H1 (cell line): ENCODE results near the gene SCAP. TPM values are rescaled to one million over a fixed set of nuclear protein-coding genes. Genes with fewer than 3 reads are reported as not detected.

Source experiments
- CTCF ChIA-PET: fragments of 300-600 bp; sonication (Branson Sonifier 250); formaldehyde crosslinking; loops from one replicate; lab custom pipeline; 2021; ENCODE audit not compliant: partially characterized antibody; lab: Charles Lee
- POLR2A ChIA-PET: fragments of 300-600 bp; sonication (Branson Sonifier 250); formaldehyde crosslinking; loops from one replicate; lab custom pipeline; 2021; ENCODE audit warnings: inconsistent platforms; ENCODE audit not compliant: partially characterized antibody; lab: Charles Lee
- DNase-seq, 2 experiments: peaks; one replicate each; pipeline versions ENCODE4 v3.0.0 to v3.0.0-alpha.2; 2010 to 2022; ENCODE audit warnings: low spot score in 2 of 2, low read depth in 1 of 2, mixed read lengths in 1 of 2
- FAIRE-seq: peaks from 2 replicates; lab custom pipeline; 2011; peaks lifted over from hg19 to GRCh38; lab: Jason Lieb, UNC
- H2AFZ ChIP-seq: 2 replicates; pipeline ENCODE4 v1.8.1; 2012; ENCODE audit warnings: low read length, inconsistent platforms
- H2AK5ac ChIP-seq: 2 replicates; pipeline ENCODE4 v1.6.1; 2013; ENCODE audit warnings: low read depth, low read length
- H2BK120ac ChIP-seq: replicated peaks from 2 replicates; pipeline ENCODE3; 2013; ENCODE audit warnings: low read depth, low read length, inconsistent platforms
- H2BK12ac ChIP-seq: 2 replicates; pipeline ENCODE4 v1.6.1; 2013; ENCODE audit warnings: low read depth, low read length
- H2BK15ac ChIP-seq: 2 replicates; pipeline ENCODE4 v1.6.1; 2013; ENCODE audit warnings: low read length
- H2BK20ac ChIP-seq: 2 replicates; pipeline ENCODE4 v1.6.1; 2013; ENCODE audit warnings: low read length
- H2BK5ac ChIP-seq: 2 replicates; pipeline ENCODE4 v1.6.1; 2013; ENCODE audit warnings: low read depth, low read length
- H3K14ac ChIP-seq: 2 replicates; pipeline ENCODE4 v1.6.1; 2013; ENCODE audit warnings: inconsistent platforms; ENCODE audit not compliant: insufficient read length
- H3K18ac ChIP-seq: 2 replicates; pipeline ENCODE4 v1.6.1; 2013; ENCODE audit warnings: low read length; ENCODE audit errors: extremely low read depth
- H3K23ac ChIP-seq: 2 replicates; pipeline ENCODE4 v1.6.1; 2013; ENCODE audit warnings: inconsistent platforms; ENCODE audit not compliant: insufficient read length
- H3K23me2 ChIP-seq: 2 replicates; pipeline ENCODE4 v1.6.1; 2013; ENCODE audit warnings: low read depth, low read length
- H3K27ac ChIP-seq: 2 replicates; pipeline ENCODE4 v1.6.1; 2011; ENCODE audit warnings: low read depth, low read length, inconsistent platforms
- H3K27me3 ChIP-seq, 4 experiments: replicated peaks in 1 of 4; 1 replicate in 1 of 4; 2 replicates in 3 of 4; pipeline versions ENCODE4 v1.6.1 to v1.8.1; 2011 to 2013; ENCODE audit warnings: low read length in 3 of 4, mild to moderate bottlenecking in 3 of 4, inconsistent platforms in 2 of 4, mixed read lengths in 2 of 4, moderate library complexity in 1 of 4; ENCODE audit not compliant: control insufficient read depth in 3 of 4, insufficient read depth in 3 of 4; ENCODE audit errors: extremely low read depth in 1 of 4
- H3K36me3 ChIP-seq, 4 experiments: 2 replicates each; pipeline versions ENCODE4 v1.6.1 to v1.8.1; 2011 to 2013; ENCODE audit warnings: mild to moderate bottlenecking in 4 of 4, low read length in 3 of 4, moderate library complexity in 2 of 4, control low read depth in 1 of 4, inconsistent platforms in 1 of 4; ENCODE audit not compliant: insufficient read depth in 4 of 4, control insufficient read depth in 2 of 4
- H3K4ac ChIP-seq: replicated peaks from 2 replicates; pipeline ENCODE3; 2013; ENCODE audit warnings: low read length, low read depth, mixed read lengths, inconsistent platforms; ENCODE audit not compliant: insufficient read length
- H3K4me1 ChIP-seq, 4 experiments: replicated peaks in 1 of 4; 1 replicate in 1 of 4; 2 replicates in 3 of 4; pipeline versions ENCODE4 v1.6.1 to v1.8.1; 2011 to 2013; ENCODE audit warnings: low read length in 3 of 4, inconsistent platforms in 2 of 4, mixed read lengths in 1 of 4; ENCODE audit not compliant: insufficient read depth in 4 of 4, control insufficient read depth in 3 of 4
- H3K4me2 ChIP-seq, 2 experiments: 2 replicates each; pipeline versions ENCODE4 v1.6.1 to v1.8.1; 2011 to 2013; ENCODE audit warnings: low read depth in 2 of 2, low read length in 2 of 2, control low read depth in 1 of 2, inconsistent platforms in 1 of 2, mild to moderate bottlenecking in 1 of 2; ENCODE audit not compliant: insufficient read depth in 1 of 2
- H3K4me3 ChIP-seq, 4 experiments: fragments of 200-600, 300-600 bp in 1 of 4; sonication (generic), shearing (Covaris generic), sonication (Bioruptor Twin) in 1 of 4; 2 replicates each; pipeline versions ENCODE4 v1.5.1 to v1.8.1; 2011 to 2016; ENCODE audit warnings: low read length in 4 of 4, low read depth in 3 of 4, control low read depth in 2 of 4, inconsistent platforms in 2 of 4, mild to moderate bottlenecking in 2 of 4, mixed read lengths in 1 of 4, moderate library complexity in 1 of 4; ENCODE audit not compliant: insufficient read depth in 2 of 4; ENCODE audit errors: extremely low read depth in 1 of 4
- H3K56ac ChIP-seq: replicated peaks from 2 replicates; pipeline ENCODE3; 2013; ENCODE audit warnings: low read depth, mild to moderate bottlenecking, mixed read lengths, low read length, inconsistent platforms; ENCODE audit not compliant: insufficient read length
- H3K79me1 ChIP-seq: 2 replicates; pipeline ENCODE4 v1.6.1; 2013; ENCODE audit warnings: low read depth, low read length, control low read depth
- H3K79me2 ChIP-seq, 2 experiments: 2 replicates each; pipeline versions ENCODE4 v1.6.1 to v1.8.1; 2012 to 2013; ENCODE audit warnings: low read length in 2 of 2, mild to moderate bottlenecking in 2 of 2, inconsistent platforms in 1 of 2; ENCODE audit not compliant: insufficient read depth in 2 of 2, control insufficient read depth in 1 of 2
- H3K9ac ChIP-seq, 4 experiments: replicated peaks in 1 of 4; 1 replicate in 1 of 4; 2 replicates in 3 of 4; pipeline versions ENCODE4 v1.6.1 to v1.8.1; 2011 to 2013; ENCODE audit warnings: low read depth in 3 of 4, low read length in 3 of 4, control low read depth in 2 of 4, mild to moderate bottlenecking in 2 of 4, moderate library complexity in 2 of 4, inconsistent platforms in 1 of 4; ENCODE audit errors: extremely low read depth in 1 of 4
- H3K9me3 ChIP-seq, 2 experiments: 2 replicates each; pipeline versions ENCODE4 v1.6.1 to v1.8.1; 2012 to 2013; ENCODE audit warnings: mild to moderate bottlenecking in 2 of 2, moderate library complexity in 2 of 2, control low read depth in 1 of 2, inconsistent platforms in 1 of 2, low read depth in 1 of 2, low read length in 1 of 2, mixed read lengths in 1 of 2; ENCODE audit not compliant: insufficient read depth in 2 of 2
- H4K20me1 ChIP-seq, 2 experiments: replicated peaks in 1 of 2; 2 replicates each; pipeline versions ENCODE3 to v1.8.1; 2011 to 2013; ENCODE audit warnings: inconsistent platforms in 2 of 2, low read length in 2 of 2, mild to moderate bottlenecking in 1 of 2; ENCODE audit not compliant: insufficient read depth in 2 of 2, control insufficient read depth in 1 of 2
- H4K5ac ChIP-seq: 2 replicates; pipeline ENCODE4 v1.6.1; 2013; ENCODE audit warnings: low read length, low read depth, mixed read lengths, inconsistent platforms; ENCODE audit not compliant: insufficient read length
- H4K8ac ChIP-seq: 2 replicates; pipeline ENCODE4 v1.8.0; 2013; ENCODE audit warnings: mild to moderate bottlenecking, moderate library complexity, low read length, inconsistent platforms; ENCODE audit not compliant: insufficient read depth; ENCODE audit errors: extremely low read depth
- H4K91ac ChIP-seq: replicated peaks from 2 replicates; pipeline ENCODE3; 2013; ENCODE audit warnings: low read length, mixed read lengths, inconsistent platforms; ENCODE audit not compliant: insufficient read length
- ATF3 ChIP-seq: IDR thresholded peaks from 2 replicates; pipeline ENCODE4 v1.6.1; 2011; ENCODE audit warnings: low read depth, mild to moderate bottlenecking, low read length; ENCODE audit not compliant: insufficient read depth
- BACH1 ChIP-seq: IDR thresholded peaks from 2 replicates; pipeline ENCODE4 v1.6.1; 2012; ENCODE audit warnings: low read length, improper control_type of control experiment
- CEBPB ChIP-seq: IDR thresholded peaks from 2 replicates; pipeline ENCODE4 v1.6.1; 2012; ENCODE audit warnings: low read depth, low read length
- CHD1 ChIP-seq: IDR thresholded peaks from 2 replicates; pipeline ENCODE4 v1.6.1; 2012; ENCODE audit warnings: low read depth, low read length, improper control_type of control experiment
- EZH2 ChIP-seq: fragments of 200-600 bp; sonication (generic); IDR thresholded peaks from 2 replicates; pipeline ENCODE4 v1.7.1; 2012; ENCODE audit warnings: low read depth, mild to moderate bottlenecking, moderate library complexity, low read length, inconsistent platforms; ENCODE audit not compliant: severe bottlenecking
- HDAC2 ChIP-seq, 2 experiments: fragments of 300-600 bp in 1 of 2; sonication (generic) in 1 of 2; IDR thresholded peaks; 2 replicates each; pipeline ENCODE4 v1.6.1; 2011 to 2012; ENCODE audit warnings: low read depth in 2 of 2, low read length in 2 of 2, mild to moderate bottlenecking in 2 of 2, moderate library complexity in 2 of 2, borderline replicate concordance in 1 of 2, inconsistent platforms in 1 of 2
- JUN ChIP-seq: IDR thresholded peaks from 2 replicates; pipeline ENCODE4 v1.6.1; 2011; ENCODE audit warnings: low read depth, mild to moderate bottlenecking, improper control_type of control experiment, low read length
- KDM4A ChIP-seq: IDR thresholded peaks from one replicate; pipeline ENCODE4 v1.7.1; 2012; ENCODE audit warnings: low read depth, mild to moderate bottlenecking, moderate library complexity, low read length, inconsistent platforms; ENCODE audit not compliant: severe bottlenecking
- PHF8 ChIP-seq: fragments of 200-600 bp; sonication (generic); conservative IDR thresholded peaks from 2 replicates; pipeline ENCODE4 v1.7.1; 2012; ENCODE audit warnings: low read depth, mild to moderate bottlenecking, inconsistent platforms, low read length, moderate library complexity
- RNF2 ChIP-seq: fragments of 200-900, 300-1000 bp; sonication (generic); IDR thresholded peaks from 2 replicates; pipeline ENCODE4 v1.7.1; 2016; ENCODE audit warnings: borderline replicate concordance, low read depth, mild to moderate bottlenecking, antibody characterized with exemption, low read length; ENCODE audit not compliant: poor library complexity, severe bottlenecking; ENCODE audit errors: missing control alignments
- RXRA ChIP-seq: IDR thresholded peaks from 2 replicates; pipeline ENCODE4 v1.6.1; 2011; ENCODE audit warnings: low read depth, mild to moderate bottlenecking, low read length, moderate library complexity; ENCODE audit not compliant: insufficient read depth
- SIRT6 ChIP-seq: IDR thresholded peaks from one replicate; pipeline ENCODE4 v1.7.1; 2012; ENCODE audit warnings: low read length, inconsistent platforms
- SP4 ChIP-seq: IDR thresholded peaks from 2 replicates; pipeline ENCODE4 v1.6.1; 2012; ENCODE audit warnings: low read length, inconsistent platforms
- YY1 ChIP-seq: IDR thresholded peaks from 2 replicates; pipeline ENCODE4 v1.6.1; 2011; ENCODE audit warnings: low read depth, mild to moderate bottlenecking, low read length
- WGBS, 2 experiments: shearing (Covaris generic) in 1 of 2; methylation state at CpG; one replicate each; pipeline versions ENCODE4 v1.1.6 to v1.1.7; 2013 to 2015; ENCODE audit warnings: low lambda C conversion rate in 2 of 2, mixed read lengths in 2 of 2, inconsistent platforms in 1 of 2, low coverage in 1 of 2, missing lambda C conversion rate in 1 of 2; ENCODE audit not compliant: insufficient replicate concordance in 2 of 2, insufficient coverage in 1 of 2, insufficient read length in 1 of 2; ENCODE audit errors: extremely low coverage in 1 of 2, missing lambda C conversion rate in 1 of 2; 5-methylcytosine and 5-hydroxymethylcytosine counted together
- polyA plus RNA-seq, 7 experiments: library from polyadenylated mRNA; depleted of rRNA in 3 of 7; stranded (reverse) in 5 of 7; unstranded in 2 of 7; fragments of >200 nt in 5 of 7; fragments of 200-250 nt in 2 of 7; gene quantifications; 1 replicate in 5 of 7; 2 replicates in 1 of 7; 4 replicates in 1 of 7; pipeline versions ENCODE4 v1.2.1 to v1.2.3, GENCODE V29; 2011 to 2013; ENCODE audit warnings: missing spikeins in 2 of 7, mixed read lengths in 2 of 7
- total RNA-seq: library from RNA; stranded (reverse); fragmentation: NEBNext Ultra II Directional; extraction: Animal tissue kit (Norgen Biotek cat#: 25700); gene quantifications from 2 replicates; pipeline ENCODE4 v1.2.1, GENCODE V29; 2021

Gene SCAP
- total and polyA plus RNA-seq, 2 of the 8 experiments (the other 6 are each of a cell fraction or from before 2014, with no cell fraction given) = 74.0 to 114 TPM

- no peak overlapping the region for H2BK120ac ChIP-seq
- peaks cover 2 to 6% of the 10 kb centered on the region in 2 experiments for H3K79me2 ChIP-seq
- no peaks in the 10 kb centered on the region for H3K79me1 ChIP-seq
- DNase-seq = no peak
- no peak overlapping the region for H2BK12ac ChIP-seq
- no peak overlapping the region for H4K5ac ChIP-seq
- H3K36me3 ChIP-seq = no peaks in the 10 kb centered on the region
- H2BK15ac ChIP-seq = no peak overlapping the region
- H3K56ac ChIP-seq = no peak overlapping the region
- H2BK5ac ChIP-seq = no peak overlapping the region
- peaks cover 0 to 12% (median 6%) of the 10 kb centered on the region in 4 experiments; a peak in 4 of 7 replicates for H3K4me1 ChIP-seq
- H3K9ac ChIP-seq = no peak overlapping the region
- WGBS, 2 experiments = 88% methylated on average over 2 of the region's 2 CpGs; no CpG with 5 or more reads in 1 of the 2 experiments
- H2BK20ac ChIP-seq = no peak overlapping the region
- CTCF ChIA-PET = interaction anchor here (0.6 to 1.6 kb wide), 5 partner anchors 41 to 59 kb away, joined by 3 to 10 read pairs (median 5); no protein-coding TSS in a partner anchor
- H3K4me2 ChIP-seq = no peak overlapping the region
- no peak overlapping the region for H4K8ac ChIP-seq
- no peaks in the 10 kb centered on the region for H3K9me3 ChIP-seq
- TF ChIP-seq CEBPB (no peak), RXRA (no peak), BACH1 (no peak), ATF3 (no peak), JUN (no peak), HDAC2 (IDR thresholded peaks at IDR 0.05; ENCODE audit: borderline replicate concordance in 1 of 2, low read depth in 2 of 2, low read length in 2 of 2) (no peak), SP4 (no peak), EZH2 (no peak), CHD1 (no peak), KDM4A (no peak), SIRT6 (no peak), RNF2 (no peak), PHF8 (no peak), YY1 (no peak)
- TF ChIP-seq, all 59 proteins: peak for 0
- no peak overlapping the region for H3K27ac ChIP-seq
- peaks cover 1% of the 10 kb centered on the region; the same call in 1 of the 2 replicates for H3K23me2 ChIP-seq
- no peak overlapping the region for H3K23ac ChIP-seq
- no peaks in the 10 kb centered on the region for H4K20me1 ChIP-seq
- no peak for FAIRE-seq
- H3K4ac ChIP-seq = no peak overlapping the region
- no peak overlapping the region for H3K4me3 ChIP-seq
- POLR2A ChIA-PET = interaction anchor here (1.6 to 2.4 kb wide), 3 partner anchors 14 to 19 kb away, joined by 4 to 7 read pairs (median 6); no protein-coding TSS in a partner anchor
- no peaks in the 10 kb centered on the region for H3K27me3 ChIP-seq
- H3K18ac ChIP-seq = no peak overlapping the region
- H2AK5ac ChIP-seq = no peak overlapping the region
- H2AFZ ChIP-seq = no peak overlapping the region
- H4K91ac ChIP-seq = no peak overlapping the region
- H3K14ac ChIP-seq = no peak overlapping the region
Measured at GRCh38 chr3:47479826-47480160, 4.1 kb upstream of the SCAP start.
